Kasumi-1 (cell line): Measurements from ENCODE around the gene STAB1.
"Not testable (repeated sequence)": the region's sequence is repeated elsewhere in the genome, so short reads cannot be mapped to it uniquely, and the experiment has no call there.

Experiments
- DNase-seq, 2 experiments: peaks; one replicate each; lab custom pipeline; 2025; lab: John Stamatoyannopoulos, UW

The STAB1 gene

DNA sequence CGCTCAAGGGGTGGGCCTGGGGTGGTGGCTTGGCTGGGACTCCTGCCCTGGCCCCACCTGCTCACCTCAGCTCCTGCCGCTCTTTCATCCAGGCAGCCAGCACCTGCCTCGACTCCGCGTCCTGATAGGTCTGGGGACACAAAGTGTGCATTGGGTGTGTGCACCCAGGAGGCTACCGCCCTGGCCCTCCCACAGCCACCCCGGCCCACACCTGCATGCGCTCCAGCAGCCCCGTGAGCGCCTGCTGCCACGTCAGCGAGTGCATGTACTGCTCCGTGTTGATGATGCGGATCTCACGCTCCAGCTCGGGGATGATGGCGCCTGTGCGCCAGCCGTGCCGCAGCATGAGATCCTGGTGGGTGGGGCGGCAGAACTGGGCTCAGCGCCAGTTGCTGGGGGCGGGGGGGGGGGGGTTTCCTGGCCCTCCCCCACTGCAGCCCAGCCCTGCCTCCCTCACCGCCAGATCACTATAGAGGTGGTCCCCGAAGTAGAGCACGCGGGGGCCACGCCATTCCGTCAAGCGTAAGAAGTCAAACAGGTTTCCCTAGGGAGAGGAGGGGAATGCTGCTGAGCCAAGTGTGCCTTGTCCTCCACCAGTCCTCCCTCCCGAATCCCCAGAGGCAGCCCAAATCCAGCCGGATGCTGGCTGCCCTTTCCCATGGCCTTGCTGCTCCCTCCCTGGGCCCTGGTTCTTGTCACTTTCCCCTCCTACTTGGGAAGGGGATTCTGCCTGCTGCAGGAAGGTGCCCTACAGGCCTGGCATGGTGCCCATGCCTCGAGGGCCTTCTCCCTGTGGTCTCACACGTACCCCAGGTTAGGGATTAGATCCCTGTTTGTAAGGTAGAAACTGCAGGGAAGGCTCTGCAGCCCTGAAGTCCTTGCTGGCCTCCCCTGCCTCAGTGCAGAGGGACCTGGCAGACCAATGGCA is 29.9 kb downstream of the STAB1 start:
- DNase-seq = no peak

- DNase-seq = no peak
These were observed 30.8 kb downstream of the STAB1 start for GRCh38 chr3:52525680-52526561.

GRCh38 chr3:52526671-52527038 is 31.5 kb downstream of the STAB1 start:
- DNase-seq = not testable (repeated sequence)

GRCh38 chr3:52527039-52527731 is 32.0 kb downstream of the STAB1 start:
- DNase-seq = no peak

DNA sequence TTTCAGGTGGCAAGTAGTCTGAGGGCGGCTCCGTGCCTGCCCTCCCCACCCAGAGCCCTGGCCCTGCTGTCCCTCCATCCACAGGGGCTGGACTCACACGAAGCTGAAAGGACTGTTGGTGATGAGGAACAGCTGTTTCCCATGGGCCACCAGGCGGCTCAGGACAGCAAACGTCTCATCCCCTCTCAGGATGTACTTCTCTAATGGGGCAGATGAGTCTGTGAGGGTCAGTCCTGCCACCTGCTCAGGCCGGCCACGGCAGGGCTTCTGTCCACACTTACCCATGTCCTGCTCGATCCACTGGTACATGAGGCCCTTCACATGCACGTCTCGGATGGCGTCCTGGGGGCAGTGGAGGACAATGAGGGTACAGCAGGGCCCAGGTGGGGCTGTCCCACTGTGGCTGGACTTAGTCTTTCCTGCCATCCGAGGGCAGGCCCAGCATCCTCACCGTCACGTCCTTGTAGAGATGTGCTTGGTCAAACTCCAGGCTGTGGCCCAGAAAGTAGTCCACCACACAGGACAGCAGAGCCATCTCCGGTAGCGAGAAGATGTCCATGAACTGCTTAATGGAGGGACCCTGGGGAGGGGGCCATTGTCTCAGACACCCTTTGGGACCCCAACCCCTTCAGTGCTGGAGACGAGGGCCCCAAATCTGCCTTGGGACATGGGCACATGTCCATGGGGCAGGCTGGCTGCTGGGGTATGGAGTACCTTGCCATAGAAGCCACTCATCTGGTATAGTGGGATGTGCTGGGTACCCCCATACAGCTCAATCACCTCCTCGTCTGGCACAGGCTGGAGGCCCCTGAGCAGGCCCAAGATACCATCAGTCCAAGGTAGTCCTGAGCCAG is 32.8 kb downstream of the STAB1 start:
- DNase-seq = no peak

DNA sequence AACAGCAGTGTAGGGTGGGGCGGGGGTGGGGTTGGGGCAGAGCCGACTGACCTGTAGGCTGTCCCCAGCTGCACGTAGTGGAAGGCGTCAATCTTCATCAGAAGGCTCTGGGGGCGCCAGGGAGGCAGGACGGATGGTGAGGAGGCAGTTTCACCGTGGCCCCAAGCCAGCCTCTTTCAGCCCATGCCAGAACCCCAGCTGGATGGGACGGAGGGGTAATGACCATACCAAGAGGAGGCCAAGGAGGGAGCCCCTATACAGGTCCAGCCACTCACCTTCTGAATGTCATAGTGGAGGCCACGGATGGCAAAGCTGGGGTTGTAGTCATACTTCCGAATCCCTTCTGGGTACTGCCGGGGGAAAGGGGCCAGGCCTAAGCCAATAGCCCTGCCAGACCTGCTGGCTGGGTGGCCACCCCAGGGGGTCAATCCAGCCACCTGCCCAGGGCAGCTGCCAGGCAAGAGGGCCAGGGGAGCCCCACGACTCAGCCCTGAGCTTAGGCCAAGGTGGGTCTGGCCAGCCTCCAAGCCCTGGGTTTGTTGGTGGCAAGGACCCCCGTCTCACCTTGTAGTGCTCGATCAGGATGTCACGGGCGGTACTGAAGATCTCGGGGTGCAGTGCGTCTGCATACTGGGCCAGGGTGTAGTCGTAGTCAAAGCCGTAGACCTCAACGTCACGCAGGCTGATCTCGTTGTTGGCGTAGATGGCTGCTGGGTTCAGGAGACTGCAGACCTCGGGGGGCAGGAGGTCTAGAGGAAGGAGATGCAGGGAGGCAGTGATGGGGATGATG is 33.6 kb downstream of the STAB1 start:
- no peak for DNase-seq

DNA sequence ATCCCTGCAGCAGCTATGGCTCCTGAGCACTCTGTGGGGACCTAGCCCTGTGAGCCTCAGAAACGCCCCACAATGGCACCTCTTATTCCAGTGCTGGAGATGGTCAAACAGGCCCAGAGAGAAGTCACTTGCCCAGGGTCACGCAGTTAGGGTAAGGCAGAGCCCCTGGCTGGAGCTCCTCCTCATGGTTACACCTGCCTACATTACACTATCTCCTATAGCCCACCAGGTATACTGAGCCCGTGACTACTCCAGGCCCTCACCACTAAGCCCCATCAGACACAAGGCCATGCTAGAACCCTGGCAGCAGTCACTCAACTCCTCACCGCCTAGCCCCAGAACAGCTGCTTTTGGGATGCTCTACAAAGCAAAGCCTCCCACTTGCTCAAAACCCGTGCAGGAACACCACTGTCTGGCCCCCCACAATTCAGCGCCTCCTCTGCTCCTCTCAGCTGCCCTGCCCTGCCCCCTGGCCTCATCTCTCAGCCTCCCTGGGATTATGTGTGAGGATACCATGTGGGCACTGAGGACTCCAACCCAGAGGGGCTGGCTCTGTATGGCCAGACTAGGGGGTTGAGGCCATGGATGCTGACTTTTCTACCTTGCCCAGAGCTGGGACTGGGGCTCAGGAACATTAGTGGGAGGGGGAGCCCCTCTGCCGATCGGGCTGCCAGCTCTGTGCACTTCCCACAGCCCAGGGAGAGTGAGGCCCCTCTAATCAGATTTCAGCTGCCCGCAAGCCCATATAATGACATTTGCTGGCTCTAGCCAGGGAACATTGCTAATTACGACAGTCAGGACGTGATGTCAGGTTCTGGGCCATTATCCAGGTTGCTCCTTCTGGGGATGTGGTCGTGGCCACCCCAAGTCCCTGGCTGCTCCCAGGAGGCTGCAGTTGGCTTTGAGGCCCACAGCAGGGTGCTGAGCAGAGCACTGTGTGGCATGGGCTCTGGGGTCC is 34.5 kb downstream of the STAB1 start:
- no peak for DNase-seq

DNA sequence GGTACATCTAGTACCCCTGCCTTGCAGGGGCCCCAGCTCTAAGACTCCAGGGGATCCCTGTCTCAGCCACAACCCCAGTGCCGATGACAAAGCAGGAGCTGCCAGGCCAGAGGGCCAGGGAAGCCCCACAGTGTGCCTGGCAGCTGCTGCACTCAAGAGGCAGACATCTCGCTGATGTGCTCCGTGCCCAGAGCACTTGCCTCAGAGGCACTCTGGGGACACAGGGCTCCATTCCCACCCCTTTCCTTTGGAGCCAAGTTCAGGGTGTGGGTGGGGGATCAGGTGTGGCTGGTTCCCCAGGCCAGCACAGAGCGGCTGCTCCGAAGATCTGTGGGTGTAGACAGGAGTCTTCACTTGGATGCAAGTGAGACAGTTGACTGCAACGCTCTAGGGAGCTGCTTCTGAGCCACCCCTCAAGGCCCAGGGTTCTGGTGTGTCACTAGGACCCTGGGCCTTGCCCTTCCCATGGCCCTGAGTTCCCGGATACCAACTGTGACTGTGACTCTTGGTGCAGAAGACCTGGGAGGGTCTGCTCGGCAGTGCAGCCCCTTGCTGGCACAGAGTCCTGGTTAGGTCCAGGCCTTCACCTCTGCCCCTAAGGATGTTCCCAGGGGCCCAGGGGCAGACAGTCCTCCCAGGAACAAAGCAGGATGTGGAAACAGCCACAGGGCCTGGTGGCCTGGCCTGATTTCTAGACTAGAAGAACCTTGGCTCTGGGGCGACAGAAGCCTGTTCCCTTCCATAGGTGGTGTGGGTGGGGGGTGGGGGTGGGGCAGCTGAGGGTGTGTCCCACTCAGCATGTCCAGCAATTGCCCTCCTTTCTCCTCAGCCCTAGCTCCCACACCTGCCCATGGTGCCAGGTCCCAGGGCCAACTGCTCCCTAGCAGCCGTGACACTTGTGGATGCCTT is 36.0 kb downstream of the STAB1 start:
- no peak for DNase-seq

GRCh38 chr3:52531860-52532516 is 36.9 kb downstream of the STAB1 start:
- no peak for DNase-seq

DNA sequence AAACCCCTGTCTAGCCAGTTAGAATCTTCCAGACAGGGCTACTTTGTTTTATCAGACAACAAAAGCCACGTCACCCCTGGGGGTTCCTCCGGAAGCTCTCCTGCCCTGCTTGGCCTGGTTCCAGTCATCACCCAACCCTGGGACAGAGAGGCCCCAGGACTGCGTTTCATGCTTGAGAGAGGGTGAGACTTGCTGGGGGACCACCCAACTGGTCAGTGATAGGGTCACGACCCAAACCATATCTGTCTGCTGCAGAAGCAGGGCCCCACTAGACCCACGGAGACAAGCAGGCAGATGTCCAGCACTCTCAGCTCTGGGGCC is 37.3 kb downstream of the STAB1 start:
- DNase-seq = peak; percentile 12 to 13

DNA sequence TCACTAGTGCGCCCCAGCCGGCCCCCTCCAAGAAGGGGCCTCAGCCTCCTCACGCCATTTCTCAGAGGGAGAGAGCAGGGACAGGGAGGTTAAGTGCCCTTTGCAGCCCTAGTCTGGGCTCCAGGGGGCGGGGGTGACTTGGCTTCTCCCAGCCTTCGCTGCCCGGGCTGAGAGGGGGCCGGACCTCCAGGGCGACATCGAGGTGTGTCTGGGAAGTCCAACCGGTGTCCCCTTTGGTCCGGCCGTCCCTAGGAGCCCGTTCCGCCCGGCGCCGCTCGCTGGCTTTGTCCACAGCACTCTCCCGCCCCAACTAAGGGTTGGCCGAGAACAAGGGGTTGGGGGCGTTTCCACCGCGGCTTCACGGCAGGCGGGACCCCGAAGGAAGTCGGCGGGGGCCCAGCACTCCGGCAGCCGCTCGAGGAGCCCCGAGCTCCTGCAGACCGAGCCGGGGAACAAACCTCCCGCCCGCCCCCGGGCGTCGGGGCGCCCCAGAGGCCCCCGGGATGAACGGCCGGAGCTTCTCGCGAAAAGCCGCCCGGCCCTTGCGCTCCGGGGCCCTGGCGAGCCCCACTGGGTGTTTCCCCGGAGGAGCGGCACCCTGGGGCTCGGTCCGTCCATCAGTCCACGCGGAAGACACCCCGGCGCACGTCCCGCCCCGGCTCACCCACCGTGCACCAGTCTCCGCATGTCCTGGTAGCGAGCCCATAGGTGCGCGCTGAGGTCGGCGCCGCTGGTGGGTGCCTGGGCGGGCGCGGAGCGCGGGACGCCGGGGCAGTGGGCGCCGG is 37.9 kb downstream of the STAB1 start:
- DNase-seq = no peak

- DNase-seq = peak; percentile 26 to 34
These were observed 38.6 kb downstream of the STAB1 start, which contains the start of gene NT5DC2 for GRCh38 chr3:52533623-52534280. TSS of gene NT5DC2 (minus strand) at chr3:52533857. CDS start at chr3:52533737, 120 bp downstream.

DNA sequence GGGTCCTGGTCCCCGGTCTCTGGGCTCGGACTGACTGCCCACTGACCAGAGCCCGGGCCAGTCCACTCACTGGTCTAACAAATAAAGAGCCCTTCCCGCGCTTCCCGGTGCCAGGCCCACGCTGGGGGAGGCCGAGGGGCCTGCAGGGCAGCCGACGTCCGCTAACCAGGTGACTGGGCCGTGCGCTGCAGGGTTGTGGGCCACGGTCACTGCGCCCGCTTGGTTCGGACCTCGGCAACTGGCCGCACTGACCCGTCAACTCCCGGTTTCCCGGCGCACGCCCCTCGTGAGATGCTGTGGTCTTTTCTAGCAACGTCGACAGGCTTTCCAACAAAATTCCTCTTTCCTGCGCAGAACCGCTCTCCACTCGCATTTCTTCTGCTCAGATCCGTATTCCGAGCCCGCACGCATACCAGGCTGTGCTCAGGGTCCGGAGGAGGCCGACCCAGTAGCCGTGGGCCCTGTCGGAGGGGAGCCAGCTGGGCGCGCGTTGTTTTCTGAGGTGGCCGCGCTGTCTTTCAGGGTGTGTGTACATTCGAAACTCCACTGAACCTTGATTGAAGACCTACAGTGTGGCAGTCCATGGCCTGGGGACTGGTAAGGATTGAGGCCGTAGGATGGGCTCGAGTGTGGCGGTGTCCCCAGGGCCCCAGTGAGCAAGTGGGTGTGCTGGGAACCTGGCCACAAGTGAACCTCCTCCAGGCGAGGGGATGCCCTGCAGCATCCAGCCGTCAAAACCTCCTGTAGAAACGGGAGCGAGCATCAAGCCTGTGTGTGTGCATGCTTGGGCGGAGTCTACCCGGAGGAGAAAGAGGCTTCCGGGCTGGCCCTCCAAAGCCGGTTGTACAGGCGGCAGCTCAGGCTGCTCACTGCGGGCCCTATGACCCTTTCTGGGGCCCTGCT is 39.4 kb downstream of the STAB1 start:
- DNase-seq = no peak

DNA sequence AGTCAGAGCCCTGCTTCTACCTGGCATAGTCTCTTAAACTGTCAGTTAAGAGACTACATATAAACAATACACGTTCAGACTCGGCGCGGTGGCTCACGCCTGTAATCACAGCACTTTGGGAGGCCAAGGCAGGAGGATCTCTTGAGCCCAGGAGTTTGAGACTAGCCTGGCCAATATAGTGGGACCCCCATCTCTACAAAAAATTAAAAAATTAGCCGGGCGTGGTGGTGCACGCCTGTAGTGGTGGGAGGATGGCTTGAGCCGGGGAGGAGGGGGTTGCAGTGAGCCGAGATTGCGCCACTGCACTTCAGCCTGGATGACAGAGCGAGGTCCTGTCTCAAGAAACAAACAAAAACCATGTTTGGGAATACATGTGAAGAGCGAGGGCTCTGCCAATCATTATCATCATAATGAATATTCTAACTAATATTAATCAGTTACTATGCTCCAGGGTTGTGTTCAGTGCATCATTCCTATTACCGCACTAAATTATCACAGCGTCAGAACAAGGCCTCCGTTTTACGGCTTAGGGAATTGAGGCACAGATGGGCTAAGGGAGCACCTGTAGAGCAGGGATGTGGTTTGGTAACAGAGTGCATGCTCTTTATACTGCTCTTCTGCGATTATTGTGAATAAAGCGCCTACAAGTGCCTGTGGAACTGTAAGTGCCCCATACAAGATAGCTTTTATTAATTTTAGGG is 40.4 kb downstream of the STAB1 start:
- DNase-seq = no peak

- no peak for DNase-seq
These were observed 40.9 kb downstream of the STAB1 start for GRCh38 chr3:52536112-52536368.
